ENCODE data around the gene VPS37C.

- TF ChIP-seq CTCF (conservative IDR thresholded peaks at IDR 0.05) (no peak), ZFX (IDR thresholded peaks at IDR 0.05) (no peak)
Measured at GRCh38 chr11:61128947-61129638, 32.1 kb downstream of the VPS37C start.
